K562 (cell line): ENCODE results near the gene RGS6. TPM values are rescaled to one million over a fixed set of nuclear protein-coding genes. Genes with fewer than 3 reads are reported as not detected.

Experiments
- ATAC-seq: fragments of 200-7000 bp; cut with Tn5 transposase; 3 replicates; pipeline ENCODE4 v1.9.1; 2020; ENCODE audit warnings: moderate library complexity
- BruUV-seq: library from RNA; stranded (reverse); fragments of 400-500 nt; replicated peaks from 2 replicates; lab custom pipeline; 2021; lab: Mats Ljungman, UMichigan
- CTCF ChIA-PET: fragments of 300-600 bp; formaldehyde crosslinking; extraction: SDS; loops from one replicate; lab custom pipeline; 2021; ENCODE audit warnings: low intra/inter-chr PET ratio; lab: Yijun Ruan, JAX
- POLR2A ChIA-PET: fragments of 300-600, 350-650 bp; sonication (Branson Sonifier 250); formaldehyde crosslinking; extraction: SDS; loops from one replicate; lab custom pipeline; 2021; ENCODE audit warnings: antibody characterized with exemption, inconsistent platforms; lab: Yijun Ruan, JAX
- DNase-seq, 4 experiments: peaks; one replicate each; pipeline versions ENCODE4 v3.0.0 to v3.0.0-alpha.2; 2011 to 2018; ENCODE audit warnings: low spot score in 3 of 4, mixed read lengths in 3 of 4; ENCODE audit errors: extremely low read depth in 1 of 4
- FAIRE-seq: peaks from 2 replicates; lab custom pipeline; 2011; peaks lifted over from hg19 to GRCh38; lab: Jason Lieb, UNC
- H2AFZ ChIP-seq: 2 replicates; pipeline ENCODE4 v1.6.0; 2011; ENCODE audit warnings: low read depth, low read length, control low read depth, inconsistent platforms
- H3K27ac ChIP-seq: fragments of 200-600 bp; 3 replicates; pipeline ENCODE4 v1.8.0; 2011; ENCODE audit warnings: low read depth, mild to moderate bottlenecking, control low read depth, inconsistent platforms, low read length, moderate library complexity, mixed read lengths; ENCODE audit errors: extremely low read depth
- H3K27me3 ChIP-seq, 2 experiments: fragments of 300-600 bp in 1 of 2; 2 replicates in 1 of 2; 3 replicates in 1 of 2; pipeline versions ENCODE4 v1.6.0 to v1.8.0; 2011; ENCODE audit warnings: inconsistent platforms in 2 of 2, low read length in 2 of 2, mild to moderate bottlenecking in 1 of 2, mixed read lengths in 1 of 2, moderate library complexity in 1 of 2; ENCODE audit not compliant: control insufficient read depth in 2 of 2, insufficient read depth in 2 of 2
- H3K36me3 ChIP-seq: fragments of 300-600 bp; 3 replicates; pipeline ENCODE4 v1.8.0; 2011; ENCODE audit warnings: mild to moderate bottlenecking, low read length, inconsistent platforms; ENCODE audit not compliant: control insufficient read depth, insufficient read depth
- H3K4me1 ChIP-seq, 2 experiments: fragments of 200-600 bp in 1 of 2; replicated peaks in 1 of 2; 2 replicates in 1 of 2; 3 replicates in 1 of 2; pipeline versions ENCODE4 v1.5.1 to v1.8.0; 2011; ENCODE audit warnings: inconsistent platforms in 2 of 2, low read length in 2 of 2, mild to moderate bottlenecking in 1 of 2, mixed read lengths in 1 of 2, moderate library complexity in 1 of 2; ENCODE audit not compliant: control insufficient read depth in 2 of 2, insufficient read depth in 2 of 2
- H3K4me2 ChIP-seq: 2 replicates; pipeline ENCODE4 v1.6.1; 2011; ENCODE audit warnings: low read length, control low read depth, inconsistent platforms, mixed read lengths; ENCODE audit not compliant: insufficient read depth
- H3K4me3 ChIP-seq: fragments of 200-600 bp; sonication (generic), shearing (Covaris generic); 2 replicates; pipeline ENCODE4 v1.5.1; 2016; ENCODE audit warnings: control low read depth, inconsistent platforms
- H3K79me2 ChIP-seq: fragments of 200-600 bp; 3 replicates; pipeline ENCODE4 v1.8.0; 2011; ENCODE audit warnings: low read length, inconsistent platforms; ENCODE audit not compliant: control insufficient read depth, insufficient read depth
- H3K9ac ChIP-seq, 2 experiments: 2 replicates each; pipeline versions ENCODE4 v1.6.0 to v1.6.1; 2011; ENCODE audit warnings: low read depth in 2 of 2, low read length in 2 of 2, control low read depth in 1 of 2, inconsistent platforms in 1 of 2, mild to moderate bottlenecking in 1 of 2, mixed read lengths in 1 of 2; ENCODE audit not compliant: insufficient read depth in 1 of 2
- H3K9me1 ChIP-seq: one replicate; pipeline ENCODE4 v1.6.0; 2011; ENCODE audit warnings: inconsistent platforms, mild to moderate bottlenecking, low read length, moderate library complexity; ENCODE audit not compliant: control insufficient read depth, insufficient read depth
- H3K9me3 ChIP-seq: replicated peaks from 2 replicates; pipeline ENCODE4 v1.5.1; 2011; ENCODE audit warnings: low read depth, low read length, inconsistent platforms; ENCODE audit not compliant: control insufficient read depth, insufficient read depth
- H4K20me1 ChIP-seq: replicated peaks from 2 replicates; pipeline ENCODE4 v1.6.1; 2011; ENCODE audit warnings: low read length, inconsistent platforms, mixed read lengths; ENCODE audit not compliant: control insufficient read depth, insufficient read depth
- CTCFL ChIP-seq: IDR thresholded peaks from 2 replicates; pipeline ENCODE4 v1.6.1; 2011; ENCODE audit warnings: borderline replicate concordance, low read depth, mild to moderate bottlenecking, moderate library complexity, low read length; ENCODE audit not compliant: insufficient read depth, poor library complexity, severe bottlenecking
- EP400 ChIP-seq: fragments of 450-650 bp; IDR thresholded peaks from 2 replicates; pipeline ENCODE4 v1.6.1; 2017; ENCODE audit warnings: antibody characterized with exemption, mild to moderate bottlenecking, moderate library complexity
- ETV1 ChIP-seq: fragments of 450-650 bp; conservative IDR thresholded peaks from 2 replicates; pipeline ENCODE4 v1.6.1; 2016; ENCODE audit warnings: missing genetic modification characterization, control low read depth, low read depth, missing compliant biosample characterization
- HDGF ChIP-seq: fragments of 450-650 bp; IDR thresholded peaks from 2 replicates; pipeline ENCODE4 v1.6.1; 2016
- KAT7 ChIP-seq: sonication (generic); formaldehyde crosslinking; IDR thresholded peaks from 2 replicates; pipeline ENCODE4 v1.8.0; 2022; ENCODE audit warnings: missing genetic modification reagents, mild to moderate bottlenecking, borderline replicate concordance
- KAT8 ChIP-seq: fragments of 450-650 bp; IDR thresholded peaks from 2 replicates; pipeline ENCODE4 v1.6.1; 2016; ENCODE audit warnings: low read depth, mild to moderate bottlenecking
- MTA3 ChIP-seq: fragments of 450-650 bp; formaldehyde crosslinking; IDR thresholded peaks from 2 replicates; pipeline ENCODE4 v1.6.1; 2017; ENCODE audit warnings: mild to moderate bottlenecking, borderline replicate concordance
- NBN ChIP-seq: fragments of 450-650 bp; IDR thresholded peaks from 2 replicates; pipeline ENCODE4 v1.6.1; 2016; ENCODE audit warnings: low read depth, mild to moderate bottlenecking
- NFE2 ChIP-seq: IDR thresholded peaks from 2 replicates; pipeline ENCODE4 v1.6.1; 2014; ENCODE audit warnings: antibody characterized with exemption, low read depth
- NR1H2 ChIP-seq: sonication (generic); formaldehyde crosslinking; IDR thresholded peaks from 2 replicates; pipeline ENCODE4 v1.4.0; 2020; ENCODE audit warnings: mild to moderate bottlenecking, missing genetic modification reagents
- STAG1 ChIP-seq: sonication (generic); formaldehyde crosslinking; IDR thresholded peaks from 2 replicates; pipeline ENCODE4 v1.5.0; 2020; ENCODE audit warnings: missing genetic modification reagents, borderline replicate concordance
- TCF7 ChIP-seq: sonication (generic); IDR thresholded peaks from 2 replicates; pipeline ENCODE4 v1.6.1; 2016; ENCODE audit warnings: antibody characterized with exemption, borderline replicate concordance
- TCFL5 ChIP-seq: fragments of 250-450 bp; sonication (Bioruptor Pico); conservative IDR thresholded peaks from 2 replicates; pipeline ENCODE4 v1.6.1; 2021; ENCODE audit warnings: mild to moderate bottlenecking, moderate library complexity, matching md5 sums
- THRA ChIP-seq: fragments of 450-650 bp; IDR thresholded peaks from 2 replicates; pipeline ENCODE4 v1.6.1; 2017; ENCODE audit warnings: mild to moderate bottlenecking, moderate library complexity
- ZC3H4 ChIP-seq: sonication (generic); formaldehyde crosslinking; IDR thresholded peaks from 2 replicates; pipeline ENCODE4 v1.9.0; 2021; ENCODE audit warnings: missing genetic modification reagents, borderline replicate concordance
- in situ Hi-C: fragments of 300-500 bp; cut with MboI; formaldehyde crosslinking; loops from 4 replicates; pipeline ENCODE4 v1.15.0; 2018; ENCODE audit warnings: inconsistent platforms, mixed read lengths
- intact Hi-C: fragments of 100-400 bp; cut with micrococcal nuclease; formaldehyde crosslinking; loops from 2 replicates; pipeline ENCODE4 v1.14.2; 2022
- polyA plus RNA-seq, 8 experiments: library from polyadenylated mRNA; depleted of rRNA in 4 of 8; stranded (reverse) in 5 of 8; unstranded in 3 of 8; fragments of >200 nt; fragmentation: Nextera tagmentation in 2 of 8; fragmentation: Illumina TruSeq in 1 of 8; extraction: Ambion mirVana in 2 of 8; extraction: Trizol in 1 of 8; gene quantifications; 2 replicates each; pipeline versions ENCODE4 v1.2.1 to v1.2.3, GENCODE V29; 2011 to 2014; ENCODE audit warnings: inconsistent platforms in 1 of 8, missing spikeins in 1 of 8
- total RNA-seq, 7 experiments: library from RNA; depleted of rRNA in 6 of 7; stranded (reverse); fragments of >200 nt in 6 of 7; fragmentation: Illumina TruSeq in 2 of 7; extraction: Trizol in 2 of 7; gene quantifications; 2 replicates each; pipeline versions ENCODE4 v1.2.1 to v1.2.3, GENCODE V29; 2011 to 2021; ENCODE audit warnings: low replicate concordance in 1 of 7
- TF ChIP-seq, protein P1 (sequence below): fragments of 250-450 bp; sonication (Bioruptor Pico); IDR thresholded peaks from 2 replicates; pipeline ENCODE4 v1.5.0; 2021

The RGS6 gene
- total and polyA plus RNA-seq, 9 of the 15 experiments (the other 6 are each of a cell fraction or from before 2014, with no cell fraction given) = not detected

- H3K4me3 ChIP-seq = no peak overlapping the region
- no peak overlapping the region for H3K4me2 ChIP-seq
- CTCF ChIA-PET = no interaction called here
- no peaks in the 10 kb centered on the region for H4K20me1 ChIP-seq
- H3K4me1 ChIP-seq = no peaks in the 10 kb centered on the region
- ATAC-seq (no peak), DNase-seq (no peak), FAIRE-seq (no peak)
- no peaks in the 10 kb centered on the region for H3K9me1 ChIP-seq
- H3K27me3 ChIP-seq = no peaks in the 10 kb centered on the region
- no peak overlapping the region for H3K27ac ChIP-seq
- H2AFZ ChIP-seq = no peak overlapping the region
- H3K9ac ChIP-seq = no peak overlapping the region
- in situ Hi-C loops = no loop called here
- no peaks in the 10 kb centered on the region for H3K9me3 ChIP-seq
- no TSS peak for BruUV-seq
- no peaks in the 10 kb centered on the region for H3K79me2 ChIP-seq
- H3K36me3 ChIP-seq = no peaks in the 10 kb centered on the region
- POLR2A ChIA-PET = no interaction called here
- intact Hi-C loops = no loop called here
- TF ChIP-seq CTCFL = no peak
- TF ChIP-seq NR1H2 (CRISPR knock-in tag) = no peak
- no peak for TF ChIP-seq TCF7
- no peak for TF ChIP-seq ETV1
- no peak for TF ChIP-seq KAT8
- TF ChIP-seq STAG1 (CRISPR knock-in tag) = no peak
- no peak for TF ChIP-seq HDGF
- no peak for TF ChIP-seq KAT7 (CRISPR knock-in tag)
- TF ChIP-seq TCFL5 = no peak
- TF ChIP-seq MTA3 = no peak
- no peak for TF ChIP-seq NBN
- no peak for TF ChIP-seq NFE2
- no peak for TF ChIP-seq ZC3H4 (CRISPR knock-in tag)
- no peak for TF ChIP-seq EP400
- TF ChIP-seq, protein P1, sequence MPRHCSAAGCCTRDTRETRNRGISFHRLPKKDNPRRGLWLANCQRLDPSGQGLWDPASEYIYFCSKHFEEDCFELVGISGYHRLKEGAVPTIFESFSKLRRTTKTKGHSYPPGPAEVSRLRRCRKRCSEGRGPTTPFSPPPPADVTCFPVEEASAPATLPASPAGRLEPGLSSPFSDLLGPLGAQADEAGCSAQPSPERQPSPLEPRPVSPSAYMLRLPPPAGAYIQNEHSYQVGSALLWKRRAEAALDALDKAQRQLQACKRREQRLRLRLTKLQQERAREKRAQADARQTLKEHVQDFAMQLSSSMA (CRISPR knock-in tag) = no peak
- TF ChIP-seq THRA = no peak
Measured at GRCh38 chr14:72008666-72009065, 76.4 kb downstream of the RGS6 start.
